HG02763 (cell line): ENCODE results near the gene GMPPB.
A peak's percentile ranks its signal among the peaks of the same experiment; 100 is the strongest.
"Not testable (repeated sequence)": the region's sequence is repeated elsewhere in the genome, so short reads cannot be mapped to it uniquely, and the experiment has no call there.

Experiments used
- ATAC-seq: cut with Tn5 transposase; IDR thresholded peaks from one replicate; pipeline ENCODE4 v1.9.1; 2021; ENCODE audit warnings: mild to moderate bottlenecking, moderate library complexity; ENCODE audit not compliant: unreplicated experiment

The GMPPB gene

GRCh38 chr3:49723628-49724551 is at the start of gene GMPPB:
Gene GMPPB, minus strand, starts transcription at chr3:49723951. Its CDS starts 225 bp downstream, at chr3:49723726.
- peak; percentile 79 for ATAC-seq

- ATAC-seq = no peak
These were observed 49.0 kb upstream of the GMPPB start for GRCh38 chr3:49772703-49773102.

DNA sequence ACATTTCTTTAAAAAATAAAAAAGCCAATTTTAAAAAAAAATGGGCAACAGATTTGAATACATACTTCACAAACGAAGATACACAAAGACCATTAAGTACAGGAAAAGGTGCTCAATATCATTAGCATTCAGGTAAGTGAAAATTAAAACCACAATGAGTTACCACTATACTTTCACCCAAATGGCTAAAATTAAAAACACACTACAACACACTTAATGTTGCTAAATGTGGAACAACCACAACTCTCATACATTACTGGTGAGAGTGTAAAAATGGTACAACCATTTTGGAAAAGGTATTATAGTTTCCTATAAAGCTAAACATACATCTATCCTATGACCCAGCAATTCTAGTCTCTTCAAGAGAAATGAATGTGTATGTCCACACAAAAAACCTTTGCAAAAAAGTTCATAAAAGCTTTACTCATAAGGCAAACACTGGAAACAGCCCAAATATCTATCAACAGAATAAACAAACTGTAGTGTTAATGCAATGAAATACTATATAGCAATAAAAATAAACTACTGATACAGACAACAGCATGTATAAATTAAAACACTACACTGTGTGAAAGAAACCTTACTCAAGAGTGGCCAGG is 47.7 kb upstream of the GMPPB start:
- ATAC-seq = no peak

- no peak for ATAC-seq
These were observed 46.2 kb upstream of the GMPPB start for GRCh38 chr3:49769926-49770325.

DNA sequence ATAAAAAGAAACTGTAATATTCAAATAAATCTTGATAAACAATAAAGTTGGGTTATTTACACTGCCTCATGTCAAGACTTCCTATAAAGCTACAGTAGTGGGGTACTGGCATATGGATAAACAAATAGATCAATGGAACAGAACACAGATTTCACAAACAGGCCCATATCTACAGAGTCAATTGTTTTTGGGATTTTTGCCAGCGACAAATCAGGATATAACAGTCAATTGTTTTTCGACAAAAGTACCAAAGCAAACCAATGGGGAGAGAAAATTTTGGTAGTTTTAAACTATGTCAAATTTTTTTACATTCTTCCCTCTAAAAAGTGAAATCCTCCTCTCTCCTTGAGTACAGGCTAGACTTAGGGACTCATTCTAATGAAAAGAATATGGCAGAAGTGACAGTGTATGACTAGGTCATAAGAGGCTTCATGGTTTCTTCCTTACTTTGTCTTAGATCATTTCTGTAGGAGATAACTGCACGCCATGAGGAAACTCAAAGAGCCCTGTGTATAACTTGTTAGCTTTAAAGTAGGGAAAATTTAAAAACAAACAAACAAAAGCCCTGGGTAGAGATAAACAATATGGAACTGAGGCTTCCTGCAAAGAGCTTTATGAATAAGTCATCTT is 45.6 kb upstream of the GMPPB start:
- no peak for ATAC-seq

DNA sequence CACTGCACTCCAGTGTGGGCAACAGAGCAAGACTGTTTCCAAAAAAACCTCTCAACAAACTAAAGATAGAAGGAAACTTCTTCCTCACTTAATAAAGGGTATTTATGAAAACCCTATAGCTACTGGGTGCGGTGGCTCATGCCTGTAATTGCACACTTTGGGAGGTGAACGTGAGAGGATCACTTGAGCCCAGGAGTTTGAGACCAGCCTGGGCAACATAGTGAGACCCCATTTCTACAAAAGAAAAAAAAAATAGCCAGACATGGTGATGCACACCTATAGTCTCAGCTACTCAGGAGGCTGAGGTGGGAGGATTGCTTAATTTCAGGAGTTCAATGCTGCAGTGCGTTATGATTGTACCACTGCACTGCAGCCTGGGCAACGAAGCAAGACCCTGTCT is 40.2 kb upstream of the GMPPB start:
- ATAC-seq = no peak

DNA sequence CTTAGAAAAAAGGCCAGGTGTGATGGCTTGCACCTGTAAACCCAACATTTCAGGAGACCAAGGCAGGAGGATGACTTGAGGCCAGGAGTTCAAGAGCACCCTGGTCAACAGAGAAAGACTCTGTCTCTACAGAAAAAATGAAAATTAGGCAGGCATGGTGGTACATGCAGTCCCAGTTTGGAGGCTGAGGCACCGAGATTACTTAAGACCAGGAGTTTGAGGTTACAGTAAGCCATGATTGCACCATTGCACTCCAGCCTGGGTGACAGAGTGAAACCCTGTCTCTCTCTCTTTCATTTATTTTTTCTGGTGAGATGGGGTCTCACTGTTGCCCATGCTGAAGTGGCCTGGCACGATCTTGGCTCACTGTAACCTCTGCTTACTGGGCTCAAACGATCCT is 37.9 kb upstream of the GMPPB start:
- ATAC-seq = no peak

- ATAC-seq = no peak
These were observed 35.5 kb upstream of the GMPPB start for GRCh38 chr3:49759226-49759625.

DNA sequence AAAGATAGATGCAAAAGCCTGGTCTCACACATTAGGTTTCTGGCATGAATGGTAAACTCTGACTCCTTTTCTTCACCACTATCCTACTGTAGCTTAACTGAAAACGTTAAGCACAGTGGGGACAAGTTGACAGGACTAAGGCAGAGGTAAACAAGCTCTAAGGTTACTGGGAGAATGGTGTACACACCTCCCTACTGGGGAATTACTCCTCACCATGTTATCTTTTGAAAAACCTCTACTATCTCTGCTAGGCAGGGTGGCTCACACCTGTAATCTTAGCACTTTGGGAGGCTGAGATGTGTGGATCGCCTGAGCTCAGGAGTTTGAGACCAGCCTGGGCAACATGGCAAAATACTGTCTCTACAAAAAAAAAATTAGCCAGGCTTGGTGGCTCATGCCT is 33.4 kb upstream of the GMPPB start:
- no peak for ATAC-seq

DNA sequence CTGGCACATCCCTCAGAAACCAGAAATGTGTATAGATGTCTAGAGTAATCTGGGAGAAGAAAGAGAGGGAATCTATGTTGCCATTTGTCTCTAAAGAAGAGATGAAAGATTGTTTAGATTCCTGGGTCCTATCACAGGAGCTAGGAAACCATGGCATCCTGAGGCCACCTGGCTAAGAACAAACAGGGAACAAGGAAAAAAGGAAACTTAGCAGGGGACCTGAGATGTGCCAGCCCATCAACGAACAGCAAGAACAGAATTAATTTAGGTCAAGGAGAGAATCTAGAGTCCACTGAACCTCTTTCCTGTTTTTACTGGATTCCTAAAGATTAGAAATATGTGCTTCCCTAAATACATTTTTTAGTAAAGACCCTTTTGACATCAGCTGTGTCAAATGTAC is 32.3 kb upstream of the GMPPB start:
- ATAC-seq = no peak

GRCh38 chr3:49754536-49754935 is 30.8 kb upstream of the GMPPB start:
- ATAC-seq = no peak

DNA sequence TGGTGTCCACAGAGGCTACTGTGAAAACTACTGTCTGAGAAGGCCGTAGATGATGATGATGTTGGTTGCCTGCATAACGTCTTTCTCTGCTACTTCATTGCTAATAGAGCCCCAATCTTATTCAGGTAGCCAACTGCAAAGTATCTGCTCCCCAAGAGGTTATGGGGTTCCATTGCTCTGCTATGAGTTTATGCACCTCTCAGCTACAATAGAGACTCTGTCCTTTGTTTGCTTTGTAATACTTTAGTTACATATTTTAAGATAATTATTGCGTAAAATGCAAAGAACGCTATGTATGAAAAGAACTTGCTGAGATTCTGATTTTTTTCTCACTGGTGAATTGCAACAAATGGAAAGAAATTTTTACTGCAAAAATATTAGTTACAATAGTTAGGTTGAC is 27.8 kb upstream of the GMPPB start:
- no peak for ATAC-seq

DNA sequence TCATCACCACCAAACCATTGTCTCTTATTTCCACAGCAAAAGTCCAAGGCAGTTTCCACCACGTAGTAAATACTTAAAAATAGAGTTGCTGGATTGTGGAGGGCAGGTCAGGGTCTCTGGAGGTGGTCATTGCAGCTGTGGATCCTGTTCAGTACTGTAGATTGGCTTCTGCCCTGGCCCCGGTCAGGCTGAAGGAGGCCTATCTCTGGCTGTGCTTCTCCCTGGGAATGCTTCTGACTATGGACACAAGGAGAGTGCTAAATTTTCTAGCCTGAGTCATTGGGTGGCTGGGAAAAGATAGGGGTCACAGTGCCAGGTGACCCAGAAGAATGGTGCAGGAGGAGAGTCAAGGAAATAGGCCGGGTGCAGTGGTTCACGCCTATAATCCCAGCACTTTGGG is 26.3 kb upstream of the GMPPB start:
- no peak for ATAC-seq

GRCh38 chr3:49748874-49749273 is 25.1 kb upstream of the GMPPB start:
- not testable (repeated sequence) for ATAC-seq

GRCh38 chr3:49747792-49748480 is 24.2 kb upstream of the GMPPB start:
- ATAC-seq = no peak

DNA sequence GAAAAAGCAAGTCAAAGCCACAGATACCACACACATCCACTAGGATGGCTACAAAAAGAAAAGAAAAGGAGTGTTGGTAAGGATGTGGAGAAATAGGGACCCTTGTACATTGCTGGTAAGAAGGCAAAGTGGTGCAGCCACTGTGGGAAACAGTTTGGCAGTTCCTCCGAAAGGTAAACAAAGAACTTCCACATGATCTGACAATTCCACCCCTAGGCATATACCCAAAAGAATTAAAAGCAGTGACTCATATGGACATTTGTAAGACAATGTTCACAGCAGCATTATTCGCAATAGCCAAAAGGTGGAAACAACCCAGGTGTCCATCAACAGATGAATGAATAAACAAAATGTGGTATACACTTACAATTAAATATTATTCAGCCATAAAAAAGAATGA is 22.2 kb upstream of the GMPPB start:
- ATAC-seq = no peak

- no peak for ATAC-seq
These were observed 16.7 kb upstream of the GMPPB start for GRCh38 chr3:49740427-49740826.

GRCh38 chr3:49738067-49738713 is 14.4 kb upstream of the GMPPB start:
- ATAC-seq = no peak

DNA sequence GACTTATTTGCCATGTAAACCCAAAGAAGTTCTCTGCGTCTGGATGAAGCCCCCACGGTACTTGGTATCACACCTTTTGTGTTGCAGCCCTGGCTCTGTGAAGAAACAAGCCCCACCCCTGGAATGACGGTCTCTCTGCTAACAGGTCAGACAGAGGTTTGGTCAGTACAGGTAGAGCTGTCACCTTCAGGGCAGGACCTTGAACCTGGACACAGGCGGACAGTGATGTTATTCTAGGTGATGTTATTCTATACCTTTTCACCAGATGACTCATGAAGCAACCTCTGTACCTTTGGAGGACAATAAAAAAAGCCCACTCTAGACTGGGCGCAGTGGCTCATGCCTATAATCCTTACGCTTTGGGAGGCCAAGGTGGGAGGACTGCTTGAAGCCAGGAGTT is 11.0 kb upstream of the GMPPB start:
- no peak for ATAC-seq

GRCh38 chr3:49733551-49733950 is 9.8 kb upstream of the GMPPB start:
- no peak for ATAC-seq

GRCh38 chr3:49732597-49732996 is 8.8 kb upstream of the GMPPB start:
- ATAC-seq = no peak
